Stimulated activated CD8-positive, alpha-beta memory T cell treated with anti-CD3 and anti-CD28 coated beads, Interleukin-12 subunit alpha, Interleukin-12 subunit beta, amount 100 ng/mL, for 1 hour (primary cell): ENCODE measurements around the gene ZNRF1.

ENCODE experiments used
- DNase-seq: peaks from one replicate; pipeline ENCODE4 v3.0.0-alpha.2; 2020; ENCODE audit warnings: low read depth

The ZNRF1 gene

GRCh38 chr16:75062135-75062975 is 63.5 kb downstream of the ZNRF1 start:
- DNase-seq, result no peak

- DNase-seq, result no peak
These were observed 64.1 kb downstream of the ZNRF1 start for GRCh38 chr16:75062976-75063346.

- no peak for DNase-seq
These were observed 64.8 kb downstream of the ZNRF1 start for GRCh38 chr16:75063549-75064088.

- no peak for DNase-seq
These were observed 65.8 kb downstream of the ZNRF1 start for GRCh38 chr16:75064403-75065148.

GRCh38 chr16:75065149-75065505 is 66.3 kb downstream of the ZNRF1 start:
- peak; percentile 16 for DNase-seq

- DNase-seq, result no peak
These were observed 66.8 kb downstream of the ZNRF1 start for GRCh38 chr16:75065521-75066149.

GRCh38 chr16:75066861-75067447 is 68.1 kb downstream of the ZNRF1 start:
- no peak for DNase-seq

GRCh38 chr16:75068085-75069031 is 69.5 kb downstream of the ZNRF1 start:
- DNase-seq, result no peak

- no peak for DNase-seq
These were observed 71.4 kb downstream of the ZNRF1 start for GRCh38 chr16:75070012-75070841.

- no peak for DNase-seq
These were observed 72.8 kb downstream of the ZNRF1 start for GRCh38 chr16:75071621-75072020.

GRCh38 chr16:75072239-75072947 is 73.6 kb downstream of the ZNRF1 start:
- DNase-seq, result no peak

GRCh38 chr16:75073545-75074303 is 74.9 kb downstream of the ZNRF1 start:
- no peak for DNase-seq

GRCh38 chr16:75074304-75074793 is 75.5 kb downstream of the ZNRF1 start:
- no peak for DNase-seq

GRCh38 chr16:75074920-75075687 is 76.3 kb downstream of the ZNRF1 start:
- peak; percentile 66 for DNase-seq

- DNase-seq, result no peak
These were observed 77.0 kb downstream of the ZNRF1 start for GRCh38 chr16:75075688-75076268.

- DNase-seq, result no peak
These were observed 80.1 kb downstream of the ZNRF1 start for GRCh38 chr16:75078886-75079285.

GRCh38 chr16:75079346-75079926 is 80.6 kb downstream of the ZNRF1 start:
- DNase-seq, result no peak
